PC-3 (cell line): ENCODE measurements around the gene C17orf67. TPM values are rescaled to one million over a fixed set of nuclear protein-coding genes. Genes with fewer than 3 reads are reported as not detected.

Experiments
- ATAC-seq: fragments of 200-7000 bp; cut with Tn5 transposase; 2 replicates; pipeline ENCODE4 v1.9.1; 2020; ENCODE audit warnings: mild to moderate bottlenecking, moderate library complexity
- BruUV-seq: library from RNA; stranded (reverse); fragments of 400-500 nt; replicated peaks from 2 replicates; lab custom pipeline; 2021; lab: Mats Ljungman, UMichigan
- CTCF ChIA-PET: fragments of 300-600 bp; sonication (Branson Sonifier 250); formaldehyde crosslinking; loops from one replicate; lab custom pipeline; 2022; ENCODE audit warnings: antibody characterized with exemption; lab: Charles Lee
- POLR2A ChIA-PET: fragments of 300-600 bp; sonication (Branson Sonifier 250); formaldehyde crosslinking; loops from one replicate; lab custom pipeline; 2022; ENCODE audit warnings: antibody characterized with exemption; ENCODE audit not compliant: unreplicated experiment; lab: Charles Lee
- DNase-seq: peaks from one replicate; pipeline ENCODE4 v3.0.0-alpha.2; 2015
- H2AFZ ChIP-seq: fragments of 300-600 bp; sonication (generic); 2 replicates; pipeline ENCODE4 v1.6.0; 2016; ENCODE audit warnings: antibody characterized with exemption, low read length
- H3F3A ChIP-seq: fragments of 300-600 bp; sonication (generic); one replicate; pipeline ENCODE4 v1.6.0; 2017; ENCODE audit warnings: antibody characterized with exemption, low read length, control low read depth, mild to moderate bottlenecking; ENCODE audit not compliant: unreplicated experiment
- H3K27ac ChIP-seq: fragments of 300-600 bp; sonication (generic); 2 replicates; pipeline ENCODE4 v1.5.1; 2016; ENCODE audit warnings: mild to moderate bottlenecking, low read length
- H3K27me3 ChIP-seq: fragments of 300-600 bp; sonication (generic); 2 replicates; pipeline ENCODE4 v1.6.1; 2016; ENCODE audit warnings: low read length, mixed read lengths
- H3K36me3 ChIP-seq: fragments of 300-600 bp; sonication (generic); 2 replicates; pipeline ENCODE4 v1.6.1; 2016; ENCODE audit warnings: low read depth, mixed run types, low read length, mixed read lengths
- H3K4me1 ChIP-seq: fragments of 300-600 bp; sonication (generic); 2 replicates; pipeline ENCODE4 v1.5.1; 2016; ENCODE audit warnings: low read length; ENCODE audit not compliant: insufficient read depth
- H3K4me2 ChIP-seq: fragments of 300-600 bp; sonication (generic); 2 replicates; pipeline ENCODE4 v1.6.0; 2016; ENCODE audit warnings: low read length
- H3K4me3 ChIP-seq: fragments of 300-600 bp; sonication (generic); 2 replicates; pipeline ENCODE4 v1.5.1; 2016; ENCODE audit warnings: mild to moderate bottlenecking, low read length, mixed read lengths
- H3K79me2 ChIP-seq: fragments of 300-600 bp; sonication (generic); 2 replicates; pipeline ENCODE4 v1.6.1; 2017; ENCODE audit warnings: low read length, mixed read lengths
- H3K9ac ChIP-seq: fragments of 300-600 bp; sonication (generic); 2 replicates; pipeline ENCODE4 v1.6.0; 2016; ENCODE audit warnings: mild to moderate bottlenecking, low read length
- H3K9me2 ChIP-seq: fragments of 300-600 bp; sonication (generic); replicated peaks from 2 replicates; pipeline ENCODE4 v1.6.1; 2016; ENCODE audit warnings: mixed run types, low read length, mixed read lengths
- H3K9me3 ChIP-seq: fragments of 300-600 bp; sonication (generic); 2 replicates; pipeline ENCODE4 v1.6.1; 2016; ENCODE audit warnings: low read length, mixed read lengths
- H4K20me1 ChIP-seq: fragments of 300-600 bp; sonication (generic); 2 replicates; pipeline ENCODE4 v1.6.1; 2016; ENCODE audit warnings: low read length, mixed read lengths
- EZH2 ChIP-seq: fragments of 300-600 bp; sonication (generic); IDR thresholded peaks from one replicate; pipeline ENCODE4 v1.6.1; 2017; ENCODE audit warnings: antibody characterized with exemption, mild to moderate bottlenecking, low read length; ENCODE audit not compliant: unreplicated experiment
- EZH2phosphoT487 ChIP-seq: fragments of 300-600 bp; sonication (generic); IDR thresholded peaks from 2 replicates; pipeline ENCODE4 v1.6.1; 2018; ENCODE audit warnings: mild to moderate bottlenecking, antibody characterized with exemption, low read length, borderline replicate concordance
- intact Hi-C: fragments of 100-400 bp; cut with micrococcal nuclease; formaldehyde crosslinking; loops from 2 replicates; pipeline ENCODE4 v1.9.0; 2023
- total RNA-seq: library from RNA; depleted of rRNA; stranded (reverse); fragments of >200 nt; gene quantifications from 2 replicates; pipeline ENCODE4 v1.2.3, GENCODE V29; 2014
- TF ChIP-seq, protein P1 (sequence below): fragments of 300-600 bp; sonication (generic); conservative IDR thresholded peaks from 2 replicates; pipeline ENCODE4 v1.5.1; 2017; ENCODE audit warnings: antibody characterized with exemption, low read depth, mild to moderate bottlenecking, low read length

C17orf67 gene
- total RNA-seq, 1 experiment from 2014 or later: 4.4 TPM

DNA sequence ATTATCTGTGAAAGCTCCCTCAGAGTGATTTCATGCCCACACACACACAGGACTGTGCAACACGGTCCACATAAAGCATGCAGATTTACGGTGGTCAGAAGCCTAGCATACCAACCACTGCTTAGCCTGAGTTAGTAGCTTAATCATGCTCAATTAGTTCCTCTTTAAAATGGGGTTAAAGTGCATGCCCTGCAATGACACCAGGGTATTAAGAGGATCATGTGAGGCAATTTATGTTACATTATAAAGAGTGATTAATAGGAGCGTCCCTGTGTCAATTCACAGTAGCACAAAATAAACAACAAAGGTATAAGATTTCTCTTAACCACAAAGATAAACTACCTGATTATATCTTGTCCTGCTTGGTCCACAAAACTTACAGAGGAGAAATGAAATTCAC is 39.8 kb downstream of the C17orf67 start:
- DNase-seq (peak; percentile 23), ATAC-seq (peak; percentile 44)
- H3K4me2 ChIP-seq: 0 out of 2 replicates have a peak overlapping the region, but pooled peaks have one; percentile 13
- no peaks in the 10 kb centered on the region for H3K9me2 ChIP-seq
- H2AFZ ChIP-seq: no peak overlapping the region
- no peaks in the 10 kb centered on the region for H4K20me1 ChIP-seq
- H3K4me3 ChIP-seq: no peak overlapping the region
- no peak overlapping the region for H3K9ac ChIP-seq
- TF ChIP-seq EZH2 (no peak), EZH2phosphoT487 (no peak)
- TF ChIP-seq, protein P1, sequence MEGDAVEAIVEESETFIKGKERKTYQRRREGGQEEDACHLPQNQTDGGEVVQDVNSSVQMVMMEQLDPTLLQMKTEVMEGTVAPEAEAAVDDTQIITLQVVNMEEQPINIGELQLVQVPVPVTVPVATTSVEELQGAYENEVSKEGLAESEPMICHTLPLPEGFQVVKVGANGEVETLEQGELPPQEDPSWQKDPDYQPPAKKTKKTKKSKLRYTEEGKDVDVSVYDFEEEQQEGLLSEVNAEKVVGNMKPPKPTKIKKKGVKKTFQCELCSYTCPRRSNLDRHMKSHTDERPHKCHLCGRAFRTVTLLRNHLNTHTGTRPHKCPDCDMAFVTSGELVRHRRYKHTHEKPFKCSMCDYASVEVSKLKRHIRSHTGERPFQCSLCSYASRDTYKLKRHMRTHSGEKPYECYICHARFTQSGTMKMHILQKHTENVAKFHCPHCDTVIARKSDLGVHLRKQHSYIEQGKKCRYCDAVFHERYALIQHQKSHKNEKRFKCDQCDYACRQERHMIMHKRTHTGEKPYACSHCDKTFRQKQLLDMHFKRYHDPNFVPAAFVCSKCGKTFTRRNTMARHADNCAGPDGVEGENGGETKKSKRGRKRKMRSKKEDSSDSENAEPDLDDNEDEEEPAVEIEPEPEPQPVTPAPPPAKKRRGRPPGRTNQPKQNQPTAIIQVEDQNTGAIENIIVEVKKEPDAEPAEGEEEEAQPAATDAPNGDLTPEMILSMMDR: no peak
- intact Hi-C loops: no loop called here
- H3K27ac ChIP-seq: no peak overlapping the region
- no TSS peak for BruUV-seq
- peaks cover 23% of the 10 kb centered on the region for H3K4me1 ChIP-seq
- ChIA-PET CTCF (no interaction called here), POLR2A (no interaction called here)
- no peaks in the 10 kb centered on the region for H3K79me2 ChIP-seq
- no peaks in the 10 kb centered on the region for H3F3A ChIP-seq
- no peaks in the 10 kb centered on the region for H3K27me3 ChIP-seq
- no peaks in the 10 kb centered on the region for H3K9me3 ChIP-seq
- H3K36me3 ChIP-seq: no peaks in the 10 kb centered on the region

DNA sequence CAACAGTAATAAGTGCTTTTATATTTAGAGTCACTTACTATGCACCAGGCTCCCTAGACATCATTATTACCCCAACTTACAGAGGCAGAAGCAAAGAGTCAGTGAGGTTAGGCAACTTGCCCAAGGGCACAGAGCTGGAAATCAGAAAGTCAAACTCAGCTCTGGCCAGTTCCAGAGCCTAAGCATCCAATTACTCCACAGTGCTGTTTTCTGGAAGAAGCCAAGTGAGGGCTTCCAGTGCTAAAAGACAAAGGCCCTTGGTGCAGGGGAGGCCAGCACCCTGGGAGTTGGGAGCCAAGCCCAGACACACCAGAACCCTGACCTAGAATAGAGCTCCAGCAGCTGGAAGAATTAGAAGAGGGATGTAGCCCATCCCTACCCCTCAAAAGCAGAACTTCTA is 40.2 kb downstream of the C17orf67 start:
- no peak overlapping the region for H3K4me3 ChIP-seq
- ChIA-PET CTCF (no interaction called here), POLR2A (no interaction called here)
- no peaks in the 10 kb centered on the region for H3K79me2 ChIP-seq
- H3K27me3 ChIP-seq: no peaks in the 10 kb centered on the region
- no peak overlapping the region for H3K9ac ChIP-seq
- H3K27ac ChIP-seq: no peak overlapping the region
- H3K9me2 ChIP-seq: no peaks in the 10 kb centered on the region
- ATAC-seq: peak; percentile 4
- no TSS peak for BruUV-seq
- no peak for TF ChIP-seq EZH2phosphoT487
- TF ChIP-seq, protein P1: no peak
- TF ChIP-seq EZH2: no peak
- H3K9me3 ChIP-seq: no peaks in the 10 kb centered on the region
- 0 out of 2 replicates have a peak overlapping the region, but pooled peaks have one; percentile 13 for H3K4me2 ChIP-seq
- no peak for DNase-seq
- no peak overlapping the region for H2AFZ ChIP-seq
- H3K36me3 ChIP-seq: no peaks in the 10 kb centered on the region
- H3F3A ChIP-seq: no peaks in the 10 kb centered on the region
- H4K20me1 ChIP-seq: no peaks in the 10 kb centered on the region
- intact Hi-C loops: no loop called here
- peaks cover 23% of the 10 kb centered on the region for H3K4me1 ChIP-seq

DNA sequence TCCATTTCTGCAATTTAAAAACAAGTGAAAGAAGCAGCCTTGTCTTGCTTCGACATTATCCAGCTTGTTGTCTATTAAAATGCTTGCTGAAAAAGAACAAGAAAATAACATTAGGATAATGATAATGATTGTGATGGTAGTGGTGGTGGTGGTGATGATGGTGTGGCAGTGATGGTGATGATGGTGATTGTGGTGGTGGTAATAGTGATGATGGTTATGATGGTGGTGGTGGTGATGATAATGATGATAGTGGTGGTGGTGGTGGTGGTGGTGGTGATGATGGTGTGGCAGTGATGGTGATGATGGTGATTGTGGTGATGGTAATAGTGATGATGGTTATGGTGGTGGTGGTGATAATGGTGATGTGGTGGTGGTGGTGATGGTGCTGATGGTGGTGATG is 41.5 kb downstream of the C17orf67 start:
- intact Hi-C loops: no loop called here
- ChIA-PET CTCF (no interaction called here), POLR2A (no interaction called here)
- DNase-seq: no peak
- no TSS peak for BruUV-seq
- no peak overlapping the region for H2AFZ ChIP-seq
- H3K9me3 ChIP-seq: no peaks in the 10 kb centered on the region
- peaks cover 3% of the 10 kb centered on the region for H3F3A ChIP-seq
- ATAC-seq: no peak
- no peak overlapping the region for H3K27ac ChIP-seq
- no peak overlapping the region for H3K9ac ChIP-seq
- H3K27me3 ChIP-seq: no peaks in the 10 kb centered on the region
- H3K79me2 ChIP-seq: no peaks in the 10 kb centered on the region
- peaks cover 32% of the 10 kb centered on the region for H3K4me1 ChIP-seq
- H4K20me1 ChIP-seq: no peaks in the 10 kb centered on the region
- no peak overlapping the region for H3K4me2 ChIP-seq
- H3K36me3 ChIP-seq: no peaks in the 10 kb centered on the region
- H3K4me3 ChIP-seq: no peak overlapping the region
- no peaks in the 10 kb centered on the region for H3K9me2 ChIP-seq
- TF ChIP-seq EZH2phosphoT487 (no peak), EZH2 (no peak)
- TF ChIP-seq, protein P1: no peak
